H1 (cell line): ENCODE measurements around the gene CHTF18. TPM values are rescaled to one million over a fixed set of nuclear protein-coding genes. Genes with fewer than 3 reads are reported as not detected.

ENCODE experiments used
- CTCF ChIA-PET: fragments of 300-600 bp; sonication (Branson Sonifier 250); formaldehyde crosslinking; loops from one replicate; lab custom pipeline; 2021; ENCODE audit not compliant: partially characterized antibody; lab: Charles Lee
- POLR2A ChIA-PET: fragments of 300-600 bp; sonication (Branson Sonifier 250); formaldehyde crosslinking; loops from one replicate; lab custom pipeline; 2021; ENCODE audit warnings: inconsistent platforms; ENCODE audit not compliant: partially characterized antibody; lab: Charles Lee
- DNase-seq, 2 experiments: peaks; one replicate each; pipeline versions ENCODE4 v3.0.0 to v3.0.0-alpha.2; 2010 to 2022; ENCODE audit warnings: low spot score in 2 of 2, low read depth in 1 of 2, mixed read lengths in 1 of 2
- FAIRE-seq: peaks from 2 replicates; lab custom pipeline; 2011; peaks lifted over from hg19 to GRCh38; lab: Jason Lieb, UNC
- H2AFZ ChIP-seq: 2 replicates; pipeline ENCODE4 v1.8.1; 2012; ENCODE audit warnings: low read length, inconsistent platforms
- H2AK5ac ChIP-seq: 2 replicates; pipeline ENCODE4 v1.6.1; 2013; ENCODE audit warnings: low read depth, low read length
- H2BK120ac ChIP-seq: replicated peaks from 2 replicates; pipeline ENCODE3; 2013; ENCODE audit warnings: low read depth, low read length, inconsistent platforms
- H2BK12ac ChIP-seq: 2 replicates; pipeline ENCODE4 v1.6.1; 2013; ENCODE audit warnings: low read depth, low read length
- H2BK15ac ChIP-seq: 2 replicates; pipeline ENCODE4 v1.6.1; 2013; ENCODE audit warnings: low read length
- H2BK20ac ChIP-seq: 2 replicates; pipeline ENCODE4 v1.6.1; 2013; ENCODE audit warnings: low read length
- H2BK5ac ChIP-seq: 2 replicates; pipeline ENCODE4 v1.6.1; 2013; ENCODE audit warnings: low read depth, low read length
- H3K14ac ChIP-seq: 2 replicates; pipeline ENCODE4 v1.6.1; 2013; ENCODE audit warnings: inconsistent platforms; ENCODE audit not compliant: insufficient read length
- H3K18ac ChIP-seq: 2 replicates; pipeline ENCODE4 v1.6.1; 2013; ENCODE audit warnings: low read length; ENCODE audit errors: extremely low read depth
- H3K23ac ChIP-seq: 2 replicates; pipeline ENCODE4 v1.6.1; 2013; ENCODE audit warnings: inconsistent platforms; ENCODE audit not compliant: insufficient read length
- H3K23me2 ChIP-seq: 2 replicates; pipeline ENCODE4 v1.6.1; 2013; ENCODE audit warnings: low read depth, low read length
- H3K27ac ChIP-seq: 2 replicates; pipeline ENCODE4 v1.6.1; 2011; ENCODE audit warnings: low read depth, low read length, inconsistent platforms
- H3K27me3 ChIP-seq, 4 experiments: replicated peaks in 1 of 4; 1 replicate in 1 of 4; 2 replicates in 3 of 4; pipeline versions ENCODE4 v1.6.1 to v1.8.1; 2011 to 2013; ENCODE audit warnings: low read length in 3 of 4, mild to moderate bottlenecking in 3 of 4, inconsistent platforms in 2 of 4, mixed read lengths in 2 of 4, moderate library complexity in 1 of 4; ENCODE audit not compliant: control insufficient read depth in 3 of 4, insufficient read depth in 3 of 4; ENCODE audit errors: extremely low read depth in 1 of 4
- H3K36me3 ChIP-seq, 4 experiments: 2 replicates each; pipeline versions ENCODE4 v1.6.1 to v1.8.1; 2011 to 2013; ENCODE audit warnings: mild to moderate bottlenecking in 4 of 4, low read length in 3 of 4, moderate library complexity in 2 of 4, control low read depth in 1 of 4, inconsistent platforms in 1 of 4; ENCODE audit not compliant: insufficient read depth in 4 of 4, control insufficient read depth in 2 of 4
- H3K4ac ChIP-seq: replicated peaks from 2 replicates; pipeline ENCODE3; 2013; ENCODE audit warnings: low read length, low read depth, mixed read lengths, inconsistent platforms; ENCODE audit not compliant: insufficient read length
- H3K4me1 ChIP-seq, 4 experiments: replicated peaks in 1 of 4; 1 replicate in 1 of 4; 2 replicates in 3 of 4; pipeline versions ENCODE4 v1.6.1 to v1.8.1; 2011 to 2013; ENCODE audit warnings: low read length in 3 of 4, inconsistent platforms in 2 of 4, mixed read lengths in 1 of 4; ENCODE audit not compliant: insufficient read depth in 4 of 4, control insufficient read depth in 3 of 4
- H3K4me2 ChIP-seq, 2 experiments: 2 replicates each; pipeline versions ENCODE4 v1.6.1 to v1.8.1; 2011 to 2013; ENCODE audit warnings: low read depth in 2 of 2, low read length in 2 of 2, control low read depth in 1 of 2, inconsistent platforms in 1 of 2, mild to moderate bottlenecking in 1 of 2; ENCODE audit not compliant: insufficient read depth in 1 of 2
- H3K4me3 ChIP-seq, 4 experiments: fragments of 200-600, 300-600 bp in 1 of 4; sonication (generic), shearing (Covaris generic), sonication (Bioruptor Twin) in 1 of 4; 2 replicates each; pipeline versions ENCODE4 v1.5.1 to v1.8.1; 2011 to 2016; ENCODE audit warnings: low read length in 4 of 4, low read depth in 3 of 4, control low read depth in 2 of 4, inconsistent platforms in 2 of 4, mild to moderate bottlenecking in 2 of 4, mixed read lengths in 1 of 4, moderate library complexity in 1 of 4; ENCODE audit not compliant: insufficient read depth in 2 of 4; ENCODE audit errors: extremely low read depth in 1 of 4
- H3K56ac ChIP-seq: replicated peaks from 2 replicates; pipeline ENCODE3; 2013; ENCODE audit warnings: low read depth, mild to moderate bottlenecking, mixed read lengths, low read length, inconsistent platforms; ENCODE audit not compliant: insufficient read length
- H3K79me1 ChIP-seq: 2 replicates; pipeline ENCODE4 v1.6.1; 2013; ENCODE audit warnings: low read depth, low read length, control low read depth
- H3K79me2 ChIP-seq, 2 experiments: 2 replicates each; pipeline versions ENCODE4 v1.6.1 to v1.8.1; 2012 to 2013; ENCODE audit warnings: low read length in 2 of 2, mild to moderate bottlenecking in 2 of 2, inconsistent platforms in 1 of 2; ENCODE audit not compliant: insufficient read depth in 2 of 2, control insufficient read depth in 1 of 2
- H3K9ac ChIP-seq, 4 experiments: replicated peaks in 1 of 4; 1 replicate in 1 of 4; 2 replicates in 3 of 4; pipeline versions ENCODE4 v1.6.1 to v1.8.1; 2011 to 2013; ENCODE audit warnings: low read depth in 3 of 4, low read length in 3 of 4, control low read depth in 2 of 4, mild to moderate bottlenecking in 2 of 4, moderate library complexity in 2 of 4, inconsistent platforms in 1 of 4; ENCODE audit errors: extremely low read depth in 1 of 4
- H3K9me3 ChIP-seq, 2 experiments: 2 replicates each; pipeline versions ENCODE4 v1.6.1 to v1.8.1; 2012 to 2013; ENCODE audit warnings: mild to moderate bottlenecking in 2 of 2, moderate library complexity in 2 of 2, control low read depth in 1 of 2, inconsistent platforms in 1 of 2, low read depth in 1 of 2, low read length in 1 of 2, mixed read lengths in 1 of 2; ENCODE audit not compliant: insufficient read depth in 2 of 2
- H4K20me1 ChIP-seq, 2 experiments: replicated peaks in 1 of 2; 2 replicates each; pipeline versions ENCODE3 to v1.8.1; 2011 to 2013; ENCODE audit warnings: inconsistent platforms in 2 of 2, low read length in 2 of 2, mild to moderate bottlenecking in 1 of 2; ENCODE audit not compliant: insufficient read depth in 2 of 2, control insufficient read depth in 1 of 2
- H4K5ac ChIP-seq: 2 replicates; pipeline ENCODE4 v1.6.1; 2013; ENCODE audit warnings: low read length, low read depth, mixed read lengths, inconsistent platforms; ENCODE audit not compliant: insufficient read length
- H4K8ac ChIP-seq: 2 replicates; pipeline ENCODE4 v1.8.0; 2013; ENCODE audit warnings: mild to moderate bottlenecking, moderate library complexity, low read length, inconsistent platforms; ENCODE audit not compliant: insufficient read depth; ENCODE audit errors: extremely low read depth
- H4K91ac ChIP-seq: replicated peaks from 2 replicates; pipeline ENCODE3; 2013; ENCODE audit warnings: low read length, mixed read lengths, inconsistent platforms; ENCODE audit not compliant: insufficient read length
- HDAC6 ChIP-seq: IDR thresholded peaks from one replicate; pipeline ENCODE4 v1.7.1; 2012; ENCODE audit warnings: low read depth, mild to moderate bottlenecking, inconsistent platforms, low read length, moderate library complexity
- RBBP5 ChIP-seq: IDR thresholded peaks from 2 replicates; pipeline ENCODE4 v1.7.1; 2012; ENCODE audit warnings: low read depth, mild to moderate bottlenecking, inconsistent platforms, low read length, moderate library complexity, borderline replicate concordance
- TBP ChIP-seq: IDR thresholded peaks from 2 replicates; pipeline ENCODE4 v1.6.1; 2011; ENCODE audit warnings: low read depth, low read length, improper control_type of control experiment
- WGBS, 2 experiments: shearing (Covaris generic) in 1 of 2; methylation state at CpG; one replicate each; pipeline versions ENCODE4 v1.1.6 to v1.1.7; 2013 to 2015; ENCODE audit warnings: low lambda C conversion rate in 2 of 2, mixed read lengths in 2 of 2, inconsistent platforms in 1 of 2, low coverage in 1 of 2, missing lambda C conversion rate in 1 of 2; ENCODE audit not compliant: insufficient replicate concordance in 2 of 2, insufficient coverage in 1 of 2, insufficient read length in 1 of 2; ENCODE audit errors: extremely low coverage in 1 of 2, missing lambda C conversion rate in 1 of 2; 5-methylcytosine and 5-hydroxymethylcytosine counted together
- polyA plus RNA-seq, 7 experiments: library from polyadenylated mRNA; depleted of rRNA in 3 of 7; stranded (reverse) in 5 of 7; unstranded in 2 of 7; fragments of >200 nt in 5 of 7; fragments of 200-250 nt in 2 of 7; gene quantifications; 1 replicate in 5 of 7; 2 replicates in 1 of 7; 4 replicates in 1 of 7; pipeline versions ENCODE4 v1.2.1 to v1.2.3, GENCODE V29; 2011 to 2013; ENCODE audit warnings: missing spikeins in 2 of 7, mixed read lengths in 2 of 7
- total RNA-seq: library from RNA; stranded (reverse); fragmentation: NEBNext Ultra II Directional; extraction: Animal tissue kit (Norgen Biotek cat#: 25700); gene quantifications from 2 replicates; pipeline ENCODE4 v1.2.1, GENCODE V29; 2021

Gene CHTF18
- total and polyA plus RNA-seq, 2 of the 8 experiments (the other 6 are each of a cell fraction or from before 2014, with no cell fraction given): 75.3 to 104 TPM

DNA sequence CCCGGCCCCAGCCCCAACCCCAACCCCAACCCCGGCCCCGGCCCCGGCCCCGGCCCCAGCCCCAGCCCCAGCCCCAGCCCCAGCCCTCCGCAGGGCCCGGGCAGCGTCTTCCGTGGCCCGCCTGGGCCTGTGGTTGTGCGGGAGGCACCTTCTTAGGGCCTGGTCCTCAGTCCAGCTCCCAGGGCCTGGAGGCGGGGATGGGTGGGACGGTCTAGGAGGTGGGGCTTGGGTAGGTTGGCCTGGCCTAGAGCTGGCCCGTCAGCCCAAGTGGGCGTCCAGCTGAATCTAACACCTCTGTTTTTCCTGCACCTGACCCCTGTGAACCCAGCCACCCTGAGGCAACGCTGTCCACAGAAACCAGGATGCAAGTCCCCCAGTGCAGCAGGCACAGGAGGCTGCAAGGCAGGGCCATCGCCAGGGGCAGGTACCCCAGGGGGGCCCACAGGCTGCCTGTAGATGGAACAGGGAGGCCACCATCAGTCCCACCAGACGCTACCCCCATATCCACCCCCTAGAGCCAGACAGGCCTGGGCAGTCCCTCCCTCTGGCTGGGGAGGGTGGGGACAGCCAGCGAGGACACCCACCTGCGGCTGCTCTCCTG is 19.1 kb upstream of the CHTF18 start:
- H2BK15ac ChIP-seq: peak overlapping the region; percentile 46; the same call in 1 of the 2 replicates
- no peak overlapping the region for H2AFZ ChIP-seq
- H3K56ac ChIP-seq: no peak overlapping the region
- DNase-seq: no peak
- peak overlapping the region; percentile 89 for H4K91ac ChIP-seq
- H3K23me2 ChIP-seq: no peaks in the 10 kb centered on the region; the same call in 1 of the 2 replicates
- H4K20me1 ChIP-seq: no peaks in the 10 kb centered on the region
- no peak overlapping the region for H2BK5ac ChIP-seq
- H3K9ac ChIP-seq: no peak overlapping the region
- ChIA-PET CTCF (interaction anchor here (0.6 to 1.3 kb wide), 5 partner anchors 19 to 61 kb away, joined by 3 to 5 read pairs (median 3); partner anchors contain the start of gene CIAO3), POLR2A (interaction anchor here (1.0 to 2.3 kb wide), 4 partner anchors 10 to 49 kb away, joined by 3 to 7 read pairs (median 4); partner anchors contain the start of gene ANTKMT)
- H3K79me2 ChIP-seq: no peaks in the 10 kb centered on the region
- no peak overlapping the region for H2BK120ac ChIP-seq
- H3K27me3 ChIP-seq: no peaks in the 10 kb centered on the region
- WGBS, 2 experiments: 64% methylated on average over 11 of the region's 20 CpGs; no CpG with 5 or more reads in 1 of the 2 experiments
- no peak overlapping the region for H4K5ac ChIP-seq
- no peak for FAIRE-seq
- H3K18ac ChIP-seq: no peak overlapping the region; the same call in 1 of the 2 replicates
- H4K8ac ChIP-seq: peak overlapping the region; percentile 2; the same call in 1 of the 2 replicates
- H3K36me3 ChIP-seq: no peaks in the 10 kb centered on the region
- no peak overlapping the region for H2BK12ac ChIP-seq
- TF ChIP-seq TBP: no peak
- TF ChIP-seq RBBP5: no peak
- no peak for TF ChIP-seq HDAC6
- no peaks in the 10 kb centered on the region for H3K9me3 ChIP-seq
- H3K79me1 ChIP-seq: no peaks in the 10 kb centered on the region
- no peak overlapping the region for H2AK5ac ChIP-seq
- H3K14ac ChIP-seq: no peak overlapping the region
- H3K4me2 ChIP-seq: no peak overlapping the region
- H3K27ac ChIP-seq: no peak overlapping the region
- 0 out of 8 replicates have a peak overlapping the region, but pooled peaks of 1 of the 4 experiments have one; percentile 19 for H3K4me3 ChIP-seq
- H2BK20ac ChIP-seq: no peak overlapping the region
- no peak overlapping the region for H3K23ac ChIP-seq
- H3K4me1 ChIP-seq: peaks cover 0 to 8% (median 6%) of the 10 kb centered on the region in 4 experiments; a peak in 5 of 7 replicates
- no peak overlapping the region for H3K4ac ChIP-seq
